ENCODE data around the gene PTGFRN. TPM values are rescaled to one million over a fixed set of nuclear protein-coding genes. Genes with fewer than 3 reads are reported as not detected.

PTGFRN gene
- total RNA-seq, 1 experiment from 2014 or later = 57.4 TPM

GRCh38 chr1:116981521-116982037, 71.9 kb downstream of the PTGFRN start:
- Histone ChIP-seq H3F3A (ENCODE audit: low read length, unreplicated experiment) (no peaks in the 10 kb centered on the region), H3K79me2 (ENCODE audit: low read length) (no peaks in the 10 kb centered on the region), H3K9me2 (replicated peaks; ENCODE audit: low read length) (no peaks in the 10 kb centered on the region), H3K27me3 (ENCODE audit: low read length) (no peaks in the 10 kb centered on the region), H4K20me1 (ENCODE audit: low read length) (no peaks in the 10 kb centered on the region), H3K36me3 (ENCODE audit: low read depth, low read length) (peaks cover 4% of the 10 kb centered on the region; the same call in 1 of the 2 replicates), H3K4me3 (ENCODE audit: low read length) (no peak overlapping the region), H3K9ac (ENCODE audit: low read length) (no peak overlapping the region), H3K9me3 (ENCODE audit: low read length) (no peaks in the 10 kb centered on the region), H2AFZ (ENCODE audit: low read length) (no peak overlapping the region), H3K27ac (ENCODE audit: low read length) (no peak overlapping the region), H3K4me1 (ENCODE audit: insufficient read depth, low read length) (no peaks in the 10 kb centered on the region), H3K4me2 (ENCODE audit: low read length) (no peak overlapping the region)
- no peak for ATAC-seq
- TF ChIP-seq EZH2 (IDR thresholded peaks at IDR 0.05; ENCODE audit: low read length, unreplicated experiment) (no peak), EZH2phosphoT487 (IDR thresholded peaks at IDR 0.05; ENCODE audit: borderline replicate concordance, low read length) (no peak), CTCF (conservative IDR thresholded peaks at IDR 0.05; ENCODE audit: low read depth, low read length) (no peak)
- ChIA-PET CTCF (no interaction called here), POLR2A (ENCODE audit: unreplicated experiment) (no interaction called here)
- no TSS peak for BruUV-seq (replicated peaks)
- intact Hi-C loops (cut with micrococcal nuclease) = no loop called here
- DNase-seq = no peak

- Histone ChIP-seq H3K9me2 (replicated peaks; ENCODE audit: low read length) (no peaks in the 10 kb centered on the region), H2AFZ (ENCODE audit: low read length) (no peak overlapping the region), H3K36me3 (ENCODE audit: low read depth, low read length) (peaks cover 4% of the 10 kb centered on the region; the same call in 1 of the 2 replicates), H3K27ac (ENCODE audit: low read length) (no peak overlapping the region), H3K27me3 (ENCODE audit: low read length) (no peaks in the 10 kb centered on the region), H3K79me2 (ENCODE audit: low read length) (no peaks in the 10 kb centered on the region), H3F3A (ENCODE audit: low read length, unreplicated experiment) (no peaks in the 10 kb centered on the region), H3K9ac (ENCODE audit: low read length) (no peak overlapping the region), H4K20me1 (ENCODE audit: low read length) (no peaks in the 10 kb centered on the region), H3K4me1 (ENCODE audit: insufficient read depth, low read length) (no peaks in the 10 kb centered on the region), H3K4me3 (ENCODE audit: low read length) (no peak overlapping the region), H3K9me3 (ENCODE audit: low read length) (no peaks in the 10 kb centered on the region), H3K4me2 (ENCODE audit: low read length) (no peak overlapping the region)
- TF ChIP-seq EZH2phosphoT487 (IDR thresholded peaks at IDR 0.05; ENCODE audit: borderline replicate concordance, low read length) (no peak), EZH2 (IDR thresholded peaks at IDR 0.05; ENCODE audit: low read length, unreplicated experiment) (no peak), CTCF (conservative IDR thresholded peaks at IDR 0.05; ENCODE audit: low read depth, low read length) (no peak)
- BruUV-seq (replicated peaks) = no TSS peak
- intact Hi-C loops (cut with micrococcal nuclease) = no loop called here
- no peak for DNase-seq
- ChIA-PET POLR2A (ENCODE audit: unreplicated experiment) (no interaction called here), CTCF (no interaction called here)
- ATAC-seq = no peak
These were observed 72.7 kb downstream of the PTGFRN start for GRCh38 chr1:116982319-116983004.

- Histone ChIP-seq H3K79me2 (ENCODE audit: low read length) (no peaks in the 10 kb centered on the region), H3F3A (ENCODE audit: low read length, unreplicated experiment) (no peaks in the 10 kb centered on the region), H3K27ac (ENCODE audit: low read length) (no peak overlapping the region), H2AFZ (ENCODE audit: low read length) (no peak overlapping the region), H3K9ac (ENCODE audit: low read length) (no peak overlapping the region), H3K4me2 (ENCODE audit: low read length) (no peak overlapping the region), H4K20me1 (ENCODE audit: low read length) (no peaks in the 10 kb centered on the region), H3K27me3 (ENCODE audit: low read length) (no peaks in the 10 kb centered on the region), H3K4me1 (ENCODE audit: insufficient read depth, low read length) (no peaks in the 10 kb centered on the region), H3K36me3 (ENCODE audit: low read depth, low read length) (peaks cover 4% of the 10 kb centered on the region; the same call in 1 of the 2 replicates), H3K4me3 (ENCODE audit: low read length) (no peak overlapping the region), H3K9me2 (replicated peaks; ENCODE audit: low read length) (no peaks in the 10 kb centered on the region), H3K9me3 (ENCODE audit: low read length) (no peaks in the 10 kb centered on the region)
- CTCF ChIA-PET = no interaction called here
- intact Hi-C loops (cut with micrococcal nuclease) = no loop called here
- ATAC-seq = no peak
- DNase-seq = no peak
- TF ChIP-seq EZH2phosphoT487 (IDR thresholded peaks at IDR 0.05; ENCODE audit: borderline replicate concordance, low read length) (no peak), EZH2 (IDR thresholded peaks at IDR 0.05; ENCODE audit: low read length, unreplicated experiment) (no peak), CTCF (conservative IDR thresholded peaks at IDR 0.05; ENCODE audit: low read depth, low read length) (no peak)
- no TSS peak for BruUV-seq (replicated peaks)
- POLR2A ChIA-PET (ENCODE audit: unreplicated experiment) = no interaction called here
These were observed 73.4 kb downstream of the PTGFRN start for GRCh38 chr1:116983112-116983511.
